ENCODE results near the gene CELF2.

Gene CELF2

DNA sequence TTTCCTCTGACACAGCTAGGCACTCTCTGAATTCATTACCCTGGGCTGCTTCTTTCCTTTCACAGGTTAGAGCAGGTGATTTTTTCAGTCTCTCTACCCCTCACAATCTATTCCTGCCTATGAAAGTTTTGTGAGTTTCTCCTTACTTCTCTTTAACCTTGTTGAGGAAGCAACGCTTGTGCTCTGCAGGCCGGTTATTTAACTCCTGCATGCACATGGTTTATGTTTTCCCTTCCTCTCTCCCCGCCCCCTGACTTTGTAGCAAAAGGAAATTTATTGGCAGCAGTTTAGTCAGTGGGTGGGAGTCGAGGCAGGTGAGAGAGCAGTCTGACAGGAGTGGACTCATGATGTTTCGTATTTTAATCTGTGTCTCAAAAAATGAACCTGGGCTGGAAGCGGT lies 91.9 kb downstream of the CELF2 start:
- Histone ChIP-seq H3K27me3 (ENCODE audit: insufficient read depth, low read length) (no peaks in the 10 kb centered on the region), H3K36me3 (ENCODE audit: insufficient read depth, low read depth, low read length) (no peaks in the 10 kb centered on the region), H3K27ac (ENCODE audit: low read length) (no peak overlapping the region), H3K9me3 (ENCODE audit: insufficient read depth, low read depth, low read length) (no peaks in the 10 kb centered on the region), H3K9ac (ENCODE audit: low read depth, low read length) (no peak overlapping the region), H3K4me1 (ENCODE audit: insufficient read depth, low read length) (peaks cover 6% of the 10 kb centered on the region; the same call in 1 of the 2 replicates), H3K4me3 (ENCODE audit: low read length) (no peak overlapping the region)

DNA sequence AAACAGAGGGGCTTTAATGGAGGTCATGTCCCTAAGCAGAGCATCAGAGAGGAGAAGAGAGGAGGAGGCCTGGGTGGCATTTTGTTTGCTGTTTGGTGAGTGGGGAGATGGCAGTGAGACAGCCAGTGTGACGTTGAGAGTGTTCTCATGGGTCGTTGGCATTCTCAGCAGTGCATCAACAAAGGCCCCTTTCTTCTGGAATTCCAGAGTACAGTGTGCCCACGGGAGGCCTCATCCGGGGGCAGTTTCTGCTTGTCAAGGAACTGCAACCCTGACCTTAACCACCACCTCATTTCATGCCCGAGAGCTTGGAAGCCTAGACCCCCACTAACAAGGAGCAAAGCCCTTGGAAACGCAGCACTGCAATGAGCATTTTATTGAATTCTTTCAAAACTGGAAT lies 92.9 kb downstream of the CELF2 start:
- H3K4me3 ChIP-seq (ENCODE audit: low read length), result no peak overlapping the region
- peaks cover 3% of the 10 kb centered on the region; the same call in 1 of the 2 replicates for H3K4me1 ChIP-seq (ENCODE audit: insufficient read depth, low read length)
- H3K27ac ChIP-seq (ENCODE audit: low read length), result no peak overlapping the region
- H3K27me3 ChIP-seq (ENCODE audit: insufficient read depth, low read length), result no peaks in the 10 kb centered on the region
- H3K9me3 ChIP-seq (ENCODE audit: insufficient read depth, low read depth, low read length), result no peaks in the 10 kb centered on the region
- H3K36me3 ChIP-seq (ENCODE audit: insufficient read depth, low read depth, low read length), result no peaks in the 10 kb centered on the region
- H3K9ac ChIP-seq (ENCODE audit: low read depth, low read length), result no peak overlapping the region

DNA sequence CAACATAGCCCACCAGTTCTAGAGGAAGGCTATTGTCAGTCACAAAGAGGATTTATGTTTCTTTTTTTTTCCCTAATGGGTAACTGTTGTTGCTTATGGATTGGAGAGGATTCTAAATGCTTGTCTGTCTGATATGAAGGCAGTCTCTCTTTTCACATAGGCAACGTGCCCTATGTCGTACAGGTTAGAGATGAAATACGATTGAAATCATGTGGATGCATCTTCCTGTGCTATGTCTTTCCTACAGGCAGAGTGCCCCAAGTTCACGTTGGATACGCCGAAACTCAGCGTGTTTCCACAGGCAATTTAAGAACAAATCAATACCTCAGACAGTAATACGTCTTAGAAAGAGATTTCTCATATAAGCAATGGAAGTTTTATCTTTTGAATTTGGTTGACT lies 93.8 kb downstream of the CELF2 start:
- Histone ChIP-seq H3K9ac (ENCODE audit: low read depth, low read length) (no peak overlapping the region), H3K4me3 (ENCODE audit: low read length) (no peak overlapping the region), H3K27me3 (ENCODE audit: insufficient read depth, low read length) (no peaks in the 10 kb centered on the region), H3K9me3 (ENCODE audit: insufficient read depth, low read depth, low read length) (no peaks in the 10 kb centered on the region), H3K27ac (ENCODE audit: low read length) (no peak overlapping the region), H3K4me1 (ENCODE audit: insufficient read depth, low read length) (peaks cover 3% of the 10 kb centered on the region; the same call in 1 of the 2 replicates), H3K36me3 (ENCODE audit: insufficient read depth, low read depth, low read length) (no peaks in the 10 kb centered on the region)

- H3K27me3 ChIP-seq (ENCODE audit: insufficient read depth, low read length), result no peaks in the 10 kb centered on the region
- no peaks in the 10 kb centered on the region for H3K9me3 ChIP-seq (ENCODE audit: insufficient read depth, low read depth, low read length)
- no peak overlapping the region for H3K4me3 ChIP-seq (ENCODE audit: low read length)
- no peak overlapping the region for H3K27ac ChIP-seq (ENCODE audit: low read length)
- H3K36me3 ChIP-seq (ENCODE audit: insufficient read depth, low read depth, low read length), result no peaks in the 10 kb centered on the region
- peaks cover 3% of the 10 kb centered on the region; the same call in 1 of the 2 replicates for H3K4me1 ChIP-seq (ENCODE audit: insufficient read depth, low read length)
- H3K9ac ChIP-seq (ENCODE audit: low read depth, low read length), result no peak overlapping the region
Observed at GRCh38 chr10:11112718-11113117, 95.0 kb downstream of the CELF2 start.

GRCh38 chr10:11113156-11113555 lies 95.5 kb downstream of the CELF2 start:
- Histone ChIP-seq H3K4me3 (ENCODE audit: low read length) (no peak overlapping the region), H3K9ac (ENCODE audit: low read depth, low read length) (no peak overlapping the region), H3K27me3 (ENCODE audit: insufficient read depth, low read length) (no peaks in the 10 kb centered on the region), H3K4me1 (ENCODE audit: insufficient read depth, low read length) (peaks cover 3% of the 10 kb centered on the region; the same call in 1 of the 2 replicates), H3K36me3 (ENCODE audit: insufficient read depth, low read depth, low read length) (no peaks in the 10 kb centered on the region), H3K27ac (ENCODE audit: low read length) (no peak overlapping the region), H3K9me3 (ENCODE audit: insufficient read depth, low read depth, low read length) (no peaks in the 10 kb centered on the region)

- H3K27me3 ChIP-seq (ENCODE audit: insufficient read depth, low read length), result no peaks in the 10 kb centered on the region
- H3K36me3 ChIP-seq (ENCODE audit: insufficient read depth, low read depth, low read length), result no peaks in the 10 kb centered on the region
- no peak overlapping the region for H3K27ac ChIP-seq (ENCODE audit: low read length)
- H3K9ac ChIP-seq (ENCODE audit: low read depth, low read length), result no peak overlapping the region
- no peaks in the 10 kb centered on the region for H3K9me3 ChIP-seq (ENCODE audit: insufficient read depth, low read depth, low read length)
- H3K4me3 ChIP-seq (ENCODE audit: low read length), result no peak overlapping the region
- H3K4me1 ChIP-seq (ENCODE audit: insufficient read depth, low read length), result peaks cover 3% of the 10 kb centered on the region; the same call in 1 of the 2 replicates
Observed at GRCh38 chr10:11114269-11114668, 96.6 kb downstream of the CELF2 start.

DNA sequence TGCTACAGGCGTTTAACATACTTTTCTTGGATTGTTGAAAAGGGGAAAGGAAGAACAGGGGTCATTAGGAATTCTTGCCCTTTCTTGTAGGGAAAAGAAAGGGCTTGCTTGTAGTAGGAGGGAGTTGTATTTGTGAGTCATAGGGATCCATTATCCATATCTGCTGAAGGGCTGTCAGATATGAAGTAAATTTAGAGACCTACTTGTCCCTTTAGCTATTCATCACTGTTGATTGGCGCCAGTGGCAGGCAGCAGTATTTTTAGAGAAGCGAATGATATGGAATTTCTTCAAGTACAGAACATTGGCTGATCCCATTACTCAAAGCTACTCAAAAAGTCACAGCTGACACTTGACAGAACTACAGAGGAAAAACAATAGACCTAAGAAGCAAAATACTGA lies 97.7 kb downstream of the CELF2 start:
- no peak overlapping the region for H3K9ac ChIP-seq (ENCODE audit: low read depth, low read length)
- H3K4me3 ChIP-seq (ENCODE audit: low read length), result no peak overlapping the region
- no peaks in the 10 kb centered on the region for H3K9me3 ChIP-seq (ENCODE audit: insufficient read depth, low read depth, low read length)
- H3K36me3 ChIP-seq (ENCODE audit: insufficient read depth, low read depth, low read length), result no peaks in the 10 kb centered on the region
- no peaks in the 10 kb centered on the region for H3K27me3 ChIP-seq (ENCODE audit: insufficient read depth, low read length)
- peaks cover 3% of the 10 kb centered on the region; the same call in 1 of the 2 replicates for H3K4me1 ChIP-seq (ENCODE audit: insufficient read depth, low read length)
- H3K27ac ChIP-seq (ENCODE audit: low read length), result no peak overlapping the region

DNA sequence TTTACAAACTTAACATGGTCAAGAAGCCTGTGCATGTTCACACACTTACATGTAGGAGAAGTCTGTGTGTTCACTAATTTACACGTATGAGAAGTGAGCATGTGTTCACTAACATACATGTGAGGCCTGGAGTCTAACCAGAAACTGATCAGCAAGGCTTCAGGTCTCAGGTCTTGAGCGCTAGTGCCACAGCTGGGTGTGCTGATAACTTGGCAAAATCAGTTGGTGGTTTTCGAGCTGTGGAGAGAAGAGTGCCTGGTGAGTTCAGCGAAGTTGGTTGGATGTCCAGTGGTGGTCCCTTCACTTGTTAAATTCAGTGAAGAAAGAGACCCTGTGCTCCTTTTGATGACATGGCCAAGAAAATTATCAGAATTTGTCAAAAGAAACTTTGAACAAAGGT lies 98.7 kb downstream of the CELF2 start:
- Histone ChIP-seq H3K36me3 (ENCODE audit: insufficient read depth, low read depth, low read length) (no peaks in the 10 kb centered on the region), H3K9me3 (ENCODE audit: insufficient read depth, low read depth, low read length) (no peaks in the 10 kb centered on the region), H3K27ac (ENCODE audit: low read length) (no peak overlapping the region)

GRCh38 chr10:11116817-11117216 lies 99.1 kb downstream of the CELF2 start:
- no peak overlapping the region for H3K27ac ChIP-seq (ENCODE audit: low read length)
- H3K9me3 ChIP-seq (ENCODE audit: insufficient read depth, low read depth, low read length), result no peaks in the 10 kb centered on the region
- H3K4me1 ChIP-seq (ENCODE audit: insufficient read depth, low read length), result no peaks in the 10 kb centered on the region
- no peaks in the 10 kb centered on the region for H3K27me3 ChIP-seq (ENCODE audit: insufficient read depth, low read length)
- no peak overlapping the region for H3K9ac ChIP-seq (ENCODE audit: low read depth, low read length)
- no peaks in the 10 kb centered on the region for H3K36me3 ChIP-seq (ENCODE audit: insufficient read depth, low read depth, low read length)
- no peak overlapping the region for H3K4me3 ChIP-seq (ENCODE audit: low read length)

More for the DNA sequence above, 98.7 kb downstream of the CELF2 start:
- Histone ChIP-seq H3K9ac (ENCODE audit: low read depth, low read length) (no peak overlapping the region), H3K27me3 (ENCODE audit: insufficient read depth, low read length) (no peaks in the 10 kb centered on the region), H3K4me3 (ENCODE audit: low read length) (no peak overlapping the region), H3K4me1 (ENCODE audit: insufficient read depth, low read length) (no peaks in the 10 kb centered on the region)

GRCh38 chr10:11118686-11119085 lies 101.0 kb downstream of the CELF2 start:
- H3K36me3 ChIP-seq (ENCODE audit: insufficient read depth, low read depth, low read length), result no peaks in the 10 kb centered on the region
- no peaks in the 10 kb centered on the region for H3K27me3 ChIP-seq (ENCODE audit: insufficient read depth, low read length)
- H3K4me1 ChIP-seq (ENCODE audit: insufficient read depth, low read length), result no peaks in the 10 kb centered on the region
- no peak overlapping the region for H3K4me3 ChIP-seq (ENCODE audit: low read length)
- H3K9ac ChIP-seq (ENCODE audit: low read depth, low read length), result no peak overlapping the region
- no peaks in the 10 kb centered on the region for H3K9me3 ChIP-seq (ENCODE audit: insufficient read depth, low read depth, low read length)
- no peak overlapping the region for H3K27ac ChIP-seq (ENCODE audit: low read length)

- Histone ChIP-seq H3K4me1 (ENCODE audit: insufficient read depth, low read length) (peaks cover under 1% of the 10 kb centered on the region; the same call in 1 of the 2 replicates), H3K27ac (ENCODE audit: low read length) (no peak overlapping the region), H3K36me3 (ENCODE audit: insufficient read depth, low read depth, low read length) (no peaks in the 10 kb centered on the region), H3K27me3 (ENCODE audit: insufficient read depth, low read length) (no peaks in the 10 kb centered on the region), H3K4me3 (ENCODE audit: low read length) (no peak overlapping the region), H3K9me3 (ENCODE audit: insufficient read depth, low read depth, low read length) (no peaks in the 10 kb centered on the region), H3K9ac (ENCODE audit: low read depth, low read length) (no peak overlapping the region)
Observed at GRCh38 chr10:11119843-11120242, 102.2 kb downstream of the CELF2 start.

- no peak overlapping the region for H3K4me3 ChIP-seq (ENCODE audit: low read length)
- no peaks in the 10 kb centered on the region for H3K36me3 ChIP-seq (ENCODE audit: insufficient read depth, low read depth, low read length)
Observed at GRCh38 chr10:11120711-11121110, 103.0 kb downstream of the CELF2 start.

More at GRCh38 chr10:11120711-11121110, 103.0 kb downstream of the CELF2 start:
- no peak overlapping the region for H3K27ac ChIP-seq (ENCODE audit: low read length)
- no peaks in the 10 kb centered on the region for H3K27me3 ChIP-seq (ENCODE audit: insufficient read depth, low read length)
- H3K9me3 ChIP-seq (ENCODE audit: insufficient read depth, low read depth, low read length), result no peaks in the 10 kb centered on the region
- no peak overlapping the region for H3K9ac ChIP-seq (ENCODE audit: low read depth, low read length)
- H3K4me1 ChIP-seq (ENCODE audit: insufficient read depth, low read length), result peaks cover 8% of the 10 kb centered on the region; the same call in 1 of the 2 replicates
